ENCODE results near the gene ZNF283.
A peak's percentile ranks its signal among the peaks of the same experiment; 100 is the strongest.

Gene ZNF283

GRCh38 chr19:43798026-43798545 is 29.0 kb upstream of the ZNF283 start:
- H4K8ac ChIP-seq (ENCODE audit: low read depth, low read length) = no peak overlapping the region
- no CpG with 5 or more reads among the region's 5 CpGs for WGBS (ENCODE audit: extremely low coverage, insufficient coverage, low lambda C conversion rate)
- H3K27ac ChIP-seq (ENCODE audit: low read depth, low read length) = no peak overlapping the region
- no peak overlapping the region for H2BK120ac ChIP-seq (ENCODE audit: low read depth, low read length)
- H3K79me2 ChIP-seq (ENCODE audit: control insufficient read depth, insufficient read depth, low read length) = no peaks in the 10 kb centered on the region
- H3K4me2 ChIP-seq (ENCODE audit: low read length) = peak overlapping the region; percentile 62
- H3K4me1 ChIP-seq (ENCODE audit: control insufficient read depth, low read depth, low read length) = no peaks in the 10 kb centered on the region
- no peak overlapping the region for H4K5ac ChIP-seq (ENCODE audit: low read length)
- H2BK15ac ChIP-seq (replicated peaks; ENCODE audit: low read depth) = no peak overlapping the region
- no peak overlapping the region for H2BK5ac ChIP-seq (ENCODE audit: low read length)
- H3K4ac ChIP-seq (ENCODE audit: low read depth, low read length) = no peak overlapping the region
- no peaks in the 10 kb centered on the region for H3K36me3 ChIP-seq (ENCODE audit: control insufficient read depth, insufficient read depth, low read length)
- peak overlapping the region; percentile 78 for H3K56ac ChIP-seq (ENCODE audit: low read length)
- peak overlapping the region; percentile 1 for H3K9ac ChIP-seq (ENCODE audit: low read length)
- DNase-seq = no peak
- H3K23ac ChIP-seq (ENCODE audit: low read length) = peak overlapping the region; percentile 1
- H3K79me1 ChIP-seq (ENCODE audit: low read length) = no peaks in the 10 kb centered on the region
- peaks cover 4% of the 10 kb centered on the region for H3K27me3 ChIP-seq (ENCODE audit: insufficient read depth, low read length, poor library complexity)
- H2AK5ac ChIP-seq (ENCODE audit: low read length) = no peak overlapping the region
- H3K18ac ChIP-seq (ENCODE audit: low read length) = no peak overlapping the region
- H3K4me3 ChIP-seq (ENCODE audit: low read length) = no peak overlapping the region

GRCh38 chr19:43798546-43799409 is 28.3 kb upstream of the ZNF283 start:
- H4K8ac ChIP-seq (ENCODE audit: low read depth, low read length) = no peak overlapping the region
- no peaks in the 10 kb centered on the region for H3K79me2 ChIP-seq (ENCODE audit: control insufficient read depth, insufficient read depth, low read length)
- peaks cover 4% of the 10 kb centered on the region for H3K27me3 ChIP-seq (ENCODE audit: insufficient read depth, low read length, poor library complexity)
- no peak overlapping the region for H2BK15ac ChIP-seq (replicated peaks; ENCODE audit: low read depth)
- H3K18ac ChIP-seq (ENCODE audit: low read length) = no peak overlapping the region
- DNase-seq = peak; percentile 76
- no peaks in the 10 kb centered on the region for H3K36me3 ChIP-seq (ENCODE audit: control insufficient read depth, insufficient read depth, low read length)
- peak overlapping the region; percentile 2 for H3K4me3 ChIP-seq (ENCODE audit: low read length)
- peak overlapping the region; percentile 1 for H3K23ac ChIP-seq (ENCODE audit: low read length)
- H3K79me1 ChIP-seq (ENCODE audit: low read length) = no peaks in the 10 kb centered on the region
- no peak overlapping the region for H2BK120ac ChIP-seq (ENCODE audit: low read depth, low read length)
- peak overlapping the region; percentile 1 for H3K9ac ChIP-seq (ENCODE audit: low read length)
- no peak overlapping the region for H4K5ac ChIP-seq (ENCODE audit: low read length)
- H3K4me2 ChIP-seq (ENCODE audit: low read length) = peak overlapping the region; percentile 62
- peak overlapping the region; percentile 78 for H3K56ac ChIP-seq (ENCODE audit: low read length)
- H3K4me1 ChIP-seq (ENCODE audit: control insufficient read depth, low read depth, low read length) = no peaks in the 10 kb centered on the region
- H2AK5ac ChIP-seq (ENCODE audit: low read length) = no peak overlapping the region
- no CpG with 5 or more reads among the region's 70 CpGs for WGBS (ENCODE audit: extremely low coverage, insufficient coverage, low lambda C conversion rate)
- no peak overlapping the region for H3K27ac ChIP-seq (ENCODE audit: low read depth, low read length)
- no peak overlapping the region for H2BK5ac ChIP-seq (ENCODE audit: low read length)
- no peak overlapping the region for H3K4ac ChIP-seq (ENCODE audit: low read depth, low read length)

GRCh38 chr19:43799502-43800142 is 27.5 kb upstream of the ZNF283 start:
- H3K4ac ChIP-seq (ENCODE audit: low read depth, low read length) = no peak overlapping the region
- H3K23ac ChIP-seq (ENCODE audit: low read length) = no peak overlapping the region
- no peak overlapping the region for H4K5ac ChIP-seq (ENCODE audit: low read length)
- H4K8ac ChIP-seq (ENCODE audit: low read depth, low read length) = no peak overlapping the region
- H3K56ac ChIP-seq (ENCODE audit: low read length) = no peak overlapping the region
- no peak overlapping the region for H2BK120ac ChIP-seq (ENCODE audit: low read depth, low read length)
- H3K18ac ChIP-seq (ENCODE audit: low read length) = no peak overlapping the region
- no peaks in the 10 kb centered on the region for H3K79me1 ChIP-seq (ENCODE audit: low read length)
- DNase-seq = no peak
- no peak overlapping the region for H2AK5ac ChIP-seq (ENCODE audit: low read length)
- 100% methylated on average over 1 of the region's 6 CpGs for WGBS (ENCODE audit: extremely low coverage, insufficient coverage, low lambda C conversion rate)
- no peaks in the 10 kb centered on the region for H3K79me2 ChIP-seq (ENCODE audit: control insufficient read depth, insufficient read depth, low read length)
- no peak overlapping the region for H2BK15ac ChIP-seq (replicated peaks; ENCODE audit: low read depth)
- H2BK5ac ChIP-seq (ENCODE audit: low read length) = no peak overlapping the region
- H3K36me3 ChIP-seq (ENCODE audit: control insufficient read depth, insufficient read depth, low read length) = no peaks in the 10 kb centered on the region
- no peaks in the 10 kb centered on the region for H3K4me1 ChIP-seq (ENCODE audit: control insufficient read depth, low read depth, low read length)
- H3K4me3 ChIP-seq (ENCODE audit: low read length) = no peak overlapping the region
- peaks cover 4% of the 10 kb centered on the region for H3K27me3 ChIP-seq (ENCODE audit: insufficient read depth, low read length, poor library complexity)
- no peak overlapping the region for H3K9ac ChIP-seq (ENCODE audit: low read length)
- H3K27ac ChIP-seq (ENCODE audit: low read depth, low read length) = no peak overlapping the region
- H3K4me2 ChIP-seq (ENCODE audit: low read length) = no peak overlapping the region

- Histone ChIP-seq H4K8ac (ENCODE audit: low read depth, low read length) (no peak within 1 kb of the TSS), H2BK15ac (replicated peaks; ENCODE audit: low read depth) (no peak within 1 kb of the TSS), H3K79me1 (ENCODE audit: low read length) (no peaks in the 10 kb centered on the region), H3K23ac (ENCODE audit: low read length) (no peak within 1 kb of the TSS), H3K27me3 (ENCODE audit: insufficient read depth, low read length, poor library complexity) (peaks cover 4% of the 10 kb centered on the region), H2BK5ac (ENCODE audit: low read length) (no peak within 1 kb of the TSS), H3K4me1 (ENCODE audit: control insufficient read depth, low read depth, low read length) (no peaks in the 10 kb centered on the region), H3K36me3 (ENCODE audit: control insufficient read depth, insufficient read depth, low read length) (no peaks in the 10 kb centered on the region), H3K4ac (ENCODE audit: low read depth, low read length) (no peak within 1 kb of the TSS), H3K79me2 (ENCODE audit: control insufficient read depth, insufficient read depth, low read length) (no peaks in the 10 kb centered on the region), H3K18ac (ENCODE audit: low read length) (no peak within 1 kb of the TSS), H3K4me3 (ENCODE audit: low read length) (no peak within 1 kb of the TSS), H2AK5ac (ENCODE audit: low read length) (no peak within 1 kb of the TSS), H4K5ac (ENCODE audit: low read length) (no peak within 1 kb of the TSS), H3K56ac (ENCODE audit: low read length) (no peak within 1 kb of the TSS), H3K9ac (ENCODE audit: low read length) (no peak within 1 kb of the TSS), H2BK120ac (ENCODE audit: low read depth, low read length) (no peak within 1 kb of the TSS), H3K4me2 (ENCODE audit: low read length) (no peak within 1 kb of the TSS), H3K27ac (ENCODE audit: low read depth, low read length) (no peak within 1 kb of the TSS)
- no CpG with 5 or more reads among the region's 12 CpGs for WGBS (ENCODE audit: extremely low coverage, insufficient coverage, low lambda C conversion rate)
- DNase-seq = no peak
Observed at GRCh38 chr19:43802216-43802951, 24.7 kb upstream of the ZNF283 start, which contains the start of gene LYPD5. TSS of gene LYPD5 (minus strand) at chr19:43802447. CDS start at chr19:43802380, 67 bp downstream.

GRCh38 chr19:43804432-43804831 is 22.7 kb upstream of the ZNF283 start:
- no peaks in the 10 kb centered on the region for H3K36me3 ChIP-seq (ENCODE audit: control insufficient read depth, insufficient read depth, low read length)
- no CpG with 5 or more reads among the region's 2 CpGs for WGBS (ENCODE audit: extremely low coverage, insufficient coverage, low lambda C conversion rate)
- H3K27me3 ChIP-seq (ENCODE audit: insufficient read depth, low read length, poor library complexity) = peaks cover 4% of the 10 kb centered on the region
- H3K79me2 ChIP-seq (ENCODE audit: control insufficient read depth, insufficient read depth, low read length) = no peaks in the 10 kb centered on the region
- H2BK15ac ChIP-seq (replicated peaks; ENCODE audit: low read depth) = no peak overlapping the region
- no peak overlapping the region for H4K8ac ChIP-seq (ENCODE audit: low read depth, low read length)
- no peaks in the 10 kb centered on the region for H3K79me1 ChIP-seq (ENCODE audit: low read length)
- H3K4ac ChIP-seq (ENCODE audit: low read depth, low read length) = no peak overlapping the region
- no peak overlapping the region for H4K5ac ChIP-seq (ENCODE audit: low read length)
- H3K18ac ChIP-seq (ENCODE audit: low read length) = no peak overlapping the region
- no peak overlapping the region for H3K4me3 ChIP-seq (ENCODE audit: low read length)
- DNase-seq = no peak
- H2AK5ac ChIP-seq (ENCODE audit: low read length) = no peak overlapping the region
- no peak overlapping the region for H2BK5ac ChIP-seq (ENCODE audit: low read length)
- H3K23ac ChIP-seq (ENCODE audit: low read length) = no peak overlapping the region
- no peaks in the 10 kb centered on the region for H3K4me1 ChIP-seq (ENCODE audit: control insufficient read depth, low read depth, low read length)
- no peak overlapping the region for H3K4me2 ChIP-seq (ENCODE audit: low read length)
- H3K27ac ChIP-seq (ENCODE audit: low read depth, low read length) = no peak overlapping the region
- no peak overlapping the region for H3K56ac ChIP-seq (ENCODE audit: low read length)
- H2BK120ac ChIP-seq (ENCODE audit: low read depth, low read length) = no peak overlapping the region
- H3K9ac ChIP-seq (ENCODE audit: low read length) = no peak overlapping the region

All from mesendoderm (in vitro differentiated cells).